Endodermal cell (in vitro differentiated cells): ENCODE measurements around the gene ITIH5. TPM values are rescaled to one million over a fixed set of nuclear protein-coding genes. Genes with fewer than 3 reads are reported as not detected.

Experiments
- DNase-seq: peaks from one replicate; pipeline ENCODE4 v3.0.0-alpha.2; 2017
- H3K27ac ChIP-seq: 2 replicates; pipeline ENCODE4 v1.5.1; 2013; ENCODE audit warnings: mild to moderate bottlenecking, low read depth, low read length, moderate library complexity
- H3K27me3 ChIP-seq: 2 replicates; pipeline ENCODE4 v1.6.1; 2013; ENCODE audit warnings: mild to moderate bottlenecking, low read length, moderate library complexity; ENCODE audit not compliant: insufficient read depth, control insufficient read depth, poor library complexity, severe bottlenecking
- H3K36me3 ChIP-seq: 2 replicates; pipeline ENCODE4 v1.7.0; 2013; ENCODE audit warnings: mild to moderate bottlenecking, low read length, moderate library complexity; ENCODE audit not compliant: control insufficient read depth, insufficient read depth
- H3K4me1 ChIP-seq: one replicate; pipeline ENCODE4 v1.7.0; 2013; ENCODE audit warnings: low read length; ENCODE audit not compliant: control insufficient read depth, insufficient read depth
- H3K4me3 ChIP-seq: 2 replicates; pipeline ENCODE4 v1.5.1; 2013; ENCODE audit warnings: mild to moderate bottlenecking, low read length, moderate library complexity
- H3K9ac ChIP-seq: 2 replicates; pipeline ENCODE4 v1.6.1; 2013; ENCODE audit warnings: mild to moderate bottlenecking, low read length, moderate library complexity; ENCODE audit not compliant: poor library complexity, severe bottlenecking; ENCODE audit errors: extremely low read depth
- H3K9me3 ChIP-seq: 2 replicates; pipeline ENCODE4 v1.6.1; 2013; ENCODE audit warnings: mild to moderate bottlenecking, low read length, moderate library complexity; ENCODE audit not compliant: control insufficient read depth
- H3K27ac Mint-ChIP-seq: 2 replicates; pipeline ENCODE4 v1.8.0; 2020; ENCODE audit warnings: mixed read lengths
- H3K27me3 Mint-ChIP-seq: 2 replicates; pipeline ENCODE4 v1.8.0; 2021; ENCODE audit warnings: mild to moderate bottlenecking, mixed read lengths; ENCODE audit not compliant: insufficient read depth
- H3K36me3 Mint-ChIP-seq: 2 replicates; pipeline ENCODE4 v1.8.0; 2020; ENCODE audit warnings: low read depth, mixed read lengths
- H3K4me1 Mint-ChIP-seq: 2 replicates; pipeline ENCODE4 v1.8.0; 2020; ENCODE audit warnings: mixed read lengths
- H3K4me3 Mint-ChIP-seq: 2 replicates; pipeline ENCODE4 v1.8.0; 2020; ENCODE audit warnings: mild to moderate bottlenecking, moderate library complexity, mixed read lengths
- H3K9me3 Mint-ChIP-seq: 2 replicates; pipeline ENCODE4 v1.8.0; 2020; ENCODE audit warnings: mild to moderate bottlenecking, mixed read lengths
- CTCF ChIP-seq: fragments of 200-600 bp; sonication (generic); conservative IDR thresholded peaks from 2 replicates; pipeline ENCODE4 v1.5.0; 2021; ENCODE audit warnings: antibody characterized with exemption, mild to moderate bottlenecking
- WGBS, 2 experiments: methylation state at CpG; one replicate each; pipeline versions ENCODE4 v1.1.5 to v1.1.7; 2013; ENCODE audit warnings: missing lambda C conversion rate in 2 of 2, mixed read lengths in 1 of 2; ENCODE audit not compliant: insufficient coverage in 1 of 2, insufficient read length in 1 of 2; 5-methylcytosine and 5-hydroxymethylcytosine counted together
- total RNA-seq, 2 donors: library from RNA; stranded (reverse); fragmentation: NEBNext Ultra II Directional in 1 of 2; extraction: Animal tissue kit (Norgen Biotek cat#: 25700) in 1 of 2; gene quantifications; 2 replicates in 1 of 2; 3 replicates in 1 of 2; pipeline ENCODE4 v1.2.1, GENCODE V29; 2021

The ITIH5 gene
- total RNA-seq, 2 donors from 2014 or later = 2.9 to 5.3 TPM

GRCh38 chr10:7520507-7521485 lies 146.0 kb downstream of the ITIH5 start:
- H3K36me3 Mint-ChIP-seq = no peaks in the 10 kb centered on the region
- peaks cover 21% of the 10 kb centered on the region for H3K27me3 Mint-ChIP-seq
- 87 to 91% methylated on average over 5 to 11 of the region's 11 CpGs for WGBS, 2 experiments
- Histone ChIP-seq H3K36me3 (no peaks in the 10 kb centered on the region), H3K4me3 (no peak overlapping the region), H3K4me1 (no peaks in the 10 kb centered on the region), H3K27ac (no peak overlapping the region), H3K27me3 (peaks cover 26% of the 10 kb centered on the region), H3K9me3 (no peaks in the 10 kb centered on the region), H3K9ac (no peak overlapping the region)
- no peak overlapping the region for H3K4me3 Mint-ChIP-seq
- H3K27ac Mint-ChIP-seq = no peak overlapping the region
- peak; percentile 29 for DNase-seq
- TF ChIP-seq CTCF = no peak
- peaks cover 8% of the 10 kb centered on the region for H3K4me1 Mint-ChIP-seq
- peaks cover 1% of the 10 kb centered on the region for H3K9me3 Mint-ChIP-seq

GRCh38 chr10:7519351-7519750 lies 147.4 kb downstream of the ITIH5 start:
- whole genome bisulfite sequencing, 2 experiments = 93 to 97% methylated on average over 2 to 6 of the region's 6 CpGs
- Mint-ChIP-seq H3K36me3 (no peaks in the 10 kb centered on the region), H3K4me3 (no peak overlapping the region), H3K27me3 (peaks cover 24% of the 10 kb centered on the region), H3K4me1 (peaks cover 9% of the 10 kb centered on the region), H3K9me3 (peaks cover 1% of the 10 kb centered on the region), H3K27ac (no peak overlapping the region)
- no peaks in the 10 kb centered on the region for H3K36me3 ChIP-seq
- H3K4me1 ChIP-seq = peaks cover 4% of the 10 kb centered on the region
- DNase-seq = peak; percentile 9
- H3K27ac ChIP-seq = no peak overlapping the region
- peaks cover 33% of the 10 kb centered on the region for H3K27me3 ChIP-seq
- TF ChIP-seq CTCF = peak; percentile 29
- no peaks in the 10 kb centered on the region for H3K9me3 ChIP-seq
- H3K9ac ChIP-seq = no peak overlapping the region
- H3K4me3 ChIP-seq = no peak overlapping the region

- peaks cover 6% of the 10 kb centered on the region for H3K4me1 ChIP-seq
- no peak for TF ChIP-seq CTCF
- Mint-ChIP-seq H3K27ac (no peak overlapping the region), H3K4me3 (no peak overlapping the region), H3K9me3 (peaks cover 1% of the 10 kb centered on the region), H3K4me1 (peaks cover 15% of the 10 kb centered on the region), H3K36me3 (no peaks in the 10 kb centered on the region), H3K27me3 (peaks cover 17% of the 10 kb centered on the region)
- no peaks in the 10 kb centered on the region for H3K36me3 ChIP-seq
- no peaks in the 10 kb centered on the region for H3K9me3 ChIP-seq
- H3K4me3 ChIP-seq = no peak overlapping the region
- no peak overlapping the region for H3K27ac ChIP-seq
- H3K27me3 ChIP-seq = peaks cover 29% of the 10 kb centered on the region
- DNase-seq = no peak
- H3K9ac ChIP-seq = no peak overlapping the region
- 94% methylated on average over 1 of the region's 1 CpG; no CpG with 5 or more reads in 1 of the 2 experiments for WGBS, 2 experiments
Measured at GRCh38 chr10:7518693-7519092, 148.1 kb downstream of the ITIH5 start.
